ENCODE data around the gene CCT8L2.

DNA sequence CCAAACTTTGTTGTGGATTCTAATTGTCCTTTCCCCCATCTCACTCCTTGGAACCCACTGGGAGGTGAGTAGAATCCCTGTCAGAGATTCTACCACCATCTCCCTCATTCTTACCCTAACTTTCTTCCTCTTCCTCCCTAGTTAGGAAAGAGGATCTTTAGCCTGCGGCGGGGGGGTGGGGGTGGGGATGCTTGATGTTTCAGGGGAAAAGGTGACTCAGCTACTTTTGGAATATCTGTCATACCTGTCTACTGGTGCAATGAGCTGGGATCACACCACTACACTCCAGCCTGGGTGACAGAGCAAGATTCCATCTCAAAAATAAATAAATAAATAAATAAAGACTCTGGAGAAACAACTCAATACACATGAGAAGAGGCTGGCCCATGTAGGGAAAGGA lies 6.4 kb downstream of the CCT8L2 start:
- TF ChIP-seq EZH2phosphoT487 (IDR thresholded peaks at IDR 0.05; ENCODE audit: low read length): no peak
- TF ChIP-seq, protein P1, sequence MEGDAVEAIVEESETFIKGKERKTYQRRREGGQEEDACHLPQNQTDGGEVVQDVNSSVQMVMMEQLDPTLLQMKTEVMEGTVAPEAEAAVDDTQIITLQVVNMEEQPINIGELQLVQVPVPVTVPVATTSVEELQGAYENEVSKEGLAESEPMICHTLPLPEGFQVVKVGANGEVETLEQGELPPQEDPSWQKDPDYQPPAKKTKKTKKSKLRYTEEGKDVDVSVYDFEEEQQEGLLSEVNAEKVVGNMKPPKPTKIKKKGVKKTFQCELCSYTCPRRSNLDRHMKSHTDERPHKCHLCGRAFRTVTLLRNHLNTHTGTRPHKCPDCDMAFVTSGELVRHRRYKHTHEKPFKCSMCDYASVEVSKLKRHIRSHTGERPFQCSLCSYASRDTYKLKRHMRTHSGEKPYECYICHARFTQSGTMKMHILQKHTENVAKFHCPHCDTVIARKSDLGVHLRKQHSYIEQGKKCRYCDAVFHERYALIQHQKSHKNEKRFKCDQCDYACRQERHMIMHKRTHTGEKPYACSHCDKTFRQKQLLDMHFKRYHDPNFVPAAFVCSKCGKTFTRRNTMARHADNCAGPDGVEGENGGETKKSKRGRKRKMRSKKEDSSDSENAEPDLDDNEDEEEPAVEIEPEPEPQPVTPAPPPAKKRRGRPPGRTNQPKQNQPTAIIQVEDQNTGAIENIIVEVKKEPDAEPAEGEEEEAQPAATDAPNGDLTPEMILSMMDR (IDR thresholded peaks at IDR 0.05; ENCODE audit: low read length): no peak
